Hindlimb muscle (tissue), 1 donor: Measurements from ENCODE around the gene ANGPTL8. TPM values are rescaled to one million over a fixed set of nuclear protein-coding genes. Genes with fewer than 3 reads are reported as not detected.

Experiments used
- polyA plus RNA-seq: library from polyadenylated mRNA; unstranded; fragments of 120-200 nt; gene quantifications from one replicate; pipeline ENCODE4 v1.2.1, GENCODE V29; 2013; ENCODE audit not compliant: insufficient read length

Gene ANGPTL8
- polyA plus RNA-seq, 1 donor = 2.9 TPM

Other genes with a start within 250 kb of the ANGPTL8 start
- gene LDLR, start 150.2 kb upstream of the ANGPTL8 start, polyA plus RNA-seq = 20.4 TPM
- 10.2 TPM for gene SPC24, start 83.8 kb upstream of the ANGPTL8 start, polyA plus RNA-seq
- 116 TPM for gene KANK2, start 42.1 kb upstream of the ANGPTL8 start, polyA plus RNA-seq
- 45.9 TPM for gene DOCK6, start 22.9 kb downstream of the ANGPTL8 start, polyA plus RNA-seq
- not detected for gene TSPAN16, start 56.5 kb downstream of the ANGPTL8 start, polyA plus RNA-seq
- 6.3 TPM for gene RAB3D, start 100.0 kb downstream of the ANGPTL8 start, polyA plus RNA-seq
- gene TMEM205, start 106.6 kb downstream of the ANGPTL8 start, polyA plus RNA-seq = 48.5 TPM
- gene CCDC159, start 106.9 kb downstream of the ANGPTL8 start, polyA plus RNA-seq = 10.9 TPM
- gene PLPPR2, start 115.8 kb downstream of the ANGPTL8 start, polyA plus RNA-seq = 12.7 TPM
- gene SWSAP1, start 135.0 kb downstream of the ANGPTL8 start, polyA plus RNA-seq = 1.3 TPM
- gene EPOR, start 144.7 kb downstream of the ANGPTL8 start, polyA plus RNA-seq = 4.4 TPM
- 0.15 TPM for gene RGL3, start 179.7 kb downstream of the ANGPTL8 start, polyA plus RNA-seq
- gene ODAD3, start 195.5 kb downstream of the ANGPTL8 start, polyA plus RNA-seq = 0.30 TPM
- gene PRKCSH, start 196.0 kb downstream of the ANGPTL8 start, polyA plus RNA-seq = 192 TPM
- gene ELAVL3, start 241.4 kb downstream of the ANGPTL8 start, polyA plus RNA-seq = not detected